Measurements from ENCODE around the gene HOXD11. TPM values are rescaled to one million over a fixed set of nuclear protein-coding genes. Genes with fewer than 3 reads are reported as not detected.

Gene HOXD11
- total RNA-seq: not detected

DNA sequence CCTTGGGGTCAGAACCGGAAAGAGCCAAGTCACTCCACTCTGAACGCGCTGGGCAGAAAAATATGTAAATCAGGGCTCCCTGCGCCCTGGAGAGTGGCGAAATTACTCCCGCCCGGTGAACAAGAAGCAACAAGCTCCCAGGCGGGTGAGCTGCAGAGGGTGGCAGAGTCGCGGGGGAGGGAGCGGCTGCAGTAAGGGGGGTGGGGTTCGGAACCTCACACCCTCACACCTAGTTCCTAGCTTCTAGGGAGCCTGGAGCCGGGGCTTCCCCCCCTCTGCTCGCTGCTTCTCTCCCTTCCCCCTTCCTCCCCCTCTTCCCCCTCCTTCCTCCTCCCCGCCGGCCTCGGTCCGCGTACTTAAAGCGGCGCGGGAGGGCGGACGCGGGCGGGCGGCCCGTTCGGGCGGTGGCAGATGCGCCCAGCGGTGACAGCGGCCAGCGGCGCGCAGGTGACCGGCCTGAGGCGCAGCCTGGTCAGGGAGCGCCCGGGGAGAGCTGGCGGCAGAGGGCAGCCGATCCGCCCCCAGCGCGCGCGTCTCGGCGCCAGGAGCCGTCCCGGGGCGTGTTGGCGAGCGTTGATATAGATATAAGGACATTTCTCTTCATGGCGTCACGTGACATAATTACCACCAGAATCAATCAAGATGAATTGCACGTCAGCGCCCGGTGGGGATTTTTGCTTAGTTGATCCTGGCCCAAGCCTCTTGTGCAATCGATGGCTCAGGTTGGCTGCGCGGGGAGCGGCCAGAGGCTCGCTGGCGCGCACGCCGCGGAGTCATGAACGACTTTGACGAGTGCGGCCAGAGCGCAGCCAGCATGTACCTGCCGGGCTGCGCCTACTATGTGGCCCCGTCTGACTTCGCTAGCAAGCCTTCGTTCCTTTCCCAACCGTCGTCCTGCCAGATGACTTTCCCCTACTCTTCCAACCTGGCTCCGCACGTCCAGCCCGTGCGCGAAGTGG, at the start of gene HOXD11:
Gene HOXD11 (plus strand): TSS at position 700 of the 959 bp plus-strand sequence. CDS start 76 bp downstream, at position 776.
- TF ChIP-seq POLR2A (IDR thresholded peaks at IDR 0.05) (no peak), POLR2AphosphoS5 (IDR thresholded peaks at IDR 0.05) (no peak), EP300 (IDR thresholded peaks at IDR 0.05) (no peak), CTCF (IDR thresholded peaks at IDR 0.05) (no peak)
- 2% methylated on average over 38 of the region's 85 CpGs for WGBS
- DNase-seq (ENCODE audit: low spot score in 2 of 2): no peak
- Histone ChIP-seq H3K27me3 (peaks cover 99% of the 10 kb centered on the region), H3K4me1 (peaks cover 51% of the 10 kb centered on the region), H3K36me3 (no peaks in the 10 kb centered on the region), H3K27ac (no peak within 1 kb of the TSS), H3K4me3 (peak within 1 kb of the TSS; percentile 55), H3K9me3 (no peaks in the 10 kb centered on the region)

GRCh38 chr2:176063958-176064357, 43.1 kb upstream of the HOXD11 start:
- Histone ChIP-seq H3K36me3 (no peaks in the 10 kb centered on the region), H3K4me3 (no peak overlapping the region), H3K27me3 (peaks cover 88% of the 10 kb centered on the region), H3K27ac (no peak overlapping the region), H3K4me1 (peaks cover 22% of the 10 kb centered on the region), H3K9me3 (no peaks in the 10 kb centered on the region)
- TF ChIP-seq POLR2AphosphoS5 (IDR thresholded peaks at IDR 0.05) (no peak), CTCF (IDR thresholded peaks at IDR 0.05) (no peak), POLR2A (IDR thresholded peaks at IDR 0.05) (no peak), EP300 (IDR thresholded peaks at IDR 0.05) (no peak)
- WGBS: 56% methylated on average over 2 of the region's 2 CpGs
- no peak for DNase-seq (ENCODE audit: low spot score in 2 of 2)

DNA sequence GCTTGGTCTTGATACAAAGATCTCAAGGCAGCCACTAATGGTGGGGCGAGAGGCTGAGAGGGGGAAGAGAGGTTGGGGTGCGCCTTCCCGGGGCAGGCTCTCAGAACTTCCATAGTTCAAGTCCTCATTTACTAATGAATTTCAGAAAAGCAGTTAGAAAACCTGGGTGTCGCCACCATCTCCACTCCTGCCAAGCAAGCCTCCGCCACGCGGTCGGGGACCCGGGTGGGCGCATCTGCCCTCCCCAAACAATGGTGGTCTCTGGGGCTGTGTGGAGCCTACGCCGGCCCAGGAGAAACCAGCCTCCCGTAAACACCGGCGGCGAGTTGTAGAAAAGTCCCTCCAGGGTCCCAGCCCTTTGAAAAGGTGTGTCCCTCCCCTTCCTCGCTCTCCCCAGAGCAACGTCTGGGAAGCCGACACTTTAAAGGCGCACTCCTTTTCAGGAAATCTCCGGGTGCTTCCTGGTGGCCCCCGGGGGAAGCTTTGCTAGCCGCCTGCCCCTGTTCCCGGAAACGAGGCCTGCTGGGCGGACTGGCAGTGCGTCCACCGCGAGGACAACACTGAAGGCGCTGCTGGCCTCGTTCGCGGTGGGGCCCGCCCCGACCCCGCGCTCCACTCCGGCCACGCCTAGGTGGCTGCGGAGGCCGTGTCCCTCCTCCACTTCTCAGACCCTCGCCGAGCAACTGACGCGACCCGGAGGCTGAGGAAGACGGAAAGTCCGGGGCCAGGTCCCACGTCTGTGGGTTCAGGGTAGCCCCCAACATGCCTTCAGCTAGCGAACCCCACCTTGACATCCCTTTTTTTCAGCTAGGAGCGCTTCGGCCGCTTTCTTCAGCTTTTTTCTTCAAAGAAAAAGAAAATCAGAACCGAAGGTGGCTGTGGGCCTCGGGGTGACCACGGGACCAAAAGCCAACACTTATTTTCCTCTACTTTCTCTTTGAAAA, 40.2 kb upstream of the HOXD11 start:
- Histone ChIP-seq H3K4me1 (peaks cover 27% of the 10 kb centered on the region), H3K4me3 (peak overlapping the region; percentile 49), H3K9me3 (no peaks in the 10 kb centered on the region), H3K27me3 (peaks cover 97% of the 10 kb centered on the region), H3K36me3 (no peaks in the 10 kb centered on the region), H3K27ac (no peak overlapping the region)
- TF ChIP-seq POLR2AphosphoS5 (IDR thresholded peaks at IDR 0.05) (no peak), POLR2A (IDR thresholded peaks at IDR 0.05) (no peak), CTCF (IDR thresholded peaks at IDR 0.05) (no peak), EP300 (IDR thresholded peaks at IDR 0.05) (no peak)
- DNase-seq (ENCODE audit: low spot score in 2 of 2): no peak
- 10% methylated on average over 13 of the region's 56 CpGs for WGBS

DNA sequence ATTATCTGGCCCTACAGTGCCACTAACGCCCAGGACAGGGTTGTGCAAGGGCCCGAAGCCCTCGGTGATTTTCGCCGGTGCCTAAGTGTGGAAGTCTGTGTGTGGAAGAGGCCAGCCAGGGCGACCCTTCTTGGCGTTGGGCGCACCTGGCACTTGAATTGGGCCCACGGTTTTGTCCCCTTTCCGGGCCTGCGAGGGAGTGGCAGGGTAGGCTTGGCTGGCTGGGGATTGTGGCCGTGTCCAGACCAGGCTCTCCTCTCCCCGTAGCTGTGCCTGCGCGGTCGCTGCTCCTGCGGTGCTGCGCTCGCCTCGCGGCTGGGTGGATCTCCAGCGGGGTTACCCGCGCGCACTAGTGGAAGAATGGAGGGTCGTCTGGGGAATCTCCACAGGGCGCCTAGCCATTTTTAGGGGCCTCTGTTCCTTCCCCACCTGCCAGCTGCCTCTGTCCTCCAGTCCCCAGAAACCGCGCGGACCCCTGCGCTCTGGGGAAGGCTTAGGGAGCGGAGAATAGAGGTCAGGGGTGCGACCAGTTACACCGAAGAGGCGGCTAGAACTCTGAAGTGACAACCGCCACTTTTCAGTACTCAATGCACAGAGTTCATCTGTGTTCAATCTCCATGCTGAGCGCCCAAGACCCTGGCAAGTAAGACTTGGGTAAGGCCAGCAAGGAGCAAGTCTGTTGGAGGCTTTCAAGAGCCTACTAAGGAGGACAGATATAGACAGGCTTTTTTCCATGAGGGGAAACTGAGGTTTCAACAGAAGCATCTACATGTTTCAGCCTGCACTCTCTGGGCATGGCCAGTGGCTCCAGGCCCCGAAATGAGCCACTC, 39.3 kb upstream of the HOXD11 start:
- WGBS: 3% methylated on average over 32 of the region's 38 CpGs
- TF ChIP-seq POLR2A (IDR thresholded peaks at IDR 0.05): no peak
- no peak for TF ChIP-seq POLR2AphosphoS5 (IDR thresholded peaks at IDR 0.05)

DNA sequence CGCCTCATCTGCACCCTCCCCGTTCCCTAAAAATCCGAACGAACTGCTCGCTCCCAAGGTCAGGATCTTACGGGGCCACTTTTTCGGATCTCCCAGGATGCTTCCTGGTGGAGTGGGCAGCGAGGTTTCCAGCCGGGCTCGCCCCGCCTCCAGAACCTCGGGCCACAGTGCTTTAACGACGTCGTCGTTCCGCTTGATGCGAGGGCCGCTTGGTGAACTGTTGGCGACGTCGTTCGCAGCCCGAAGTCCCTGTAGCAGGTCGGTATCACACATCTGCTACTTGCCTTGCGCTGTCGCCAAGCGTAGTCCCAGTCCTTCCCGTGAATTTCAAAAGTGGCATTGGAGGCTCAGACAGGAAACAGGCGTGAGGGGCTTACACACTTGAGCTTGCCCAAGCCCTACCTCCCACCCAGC, 38.7 kb upstream of the HOXD11 start:
- peaks cover 29% of the 10 kb centered on the region for H3K4me1 ChIP-seq
- WGBS: 12% methylated on average over 21 of the region's 30 CpGs
- no peak for TF ChIP-seq EP300 (IDR thresholded peaks at IDR 0.05)
- no peak for TF ChIP-seq POLR2A (IDR thresholded peaks at IDR 0.05)
- no peak for TF ChIP-seq CTCF (IDR thresholded peaks at IDR 0.05)
- no peak for TF ChIP-seq POLR2AphosphoS5 (IDR thresholded peaks at IDR 0.05)

More for the DNA sequence above, 39.3 kb upstream of the HOXD11 start:
- no peak for DNase-seq (ENCODE audit: low spot score in 2 of 2)
- no peak overlapping the region for H3K27ac ChIP-seq
- no peaks in the 10 kb centered on the region for H3K36me3 ChIP-seq
- H3K4me1 ChIP-seq: peaks cover 29% of the 10 kb centered on the region
- H3K9me3 ChIP-seq: no peaks in the 10 kb centered on the region
- peak overlapping the region; percentile 49 for H3K4me3 ChIP-seq
- peaks cover 98% of the 10 kb centered on the region for H3K27me3 ChIP-seq

More for the DNA sequence above, 38.7 kb upstream of the HOXD11 start:
- DNase-seq (ENCODE audit: low spot score in 2 of 2): no peak
- H3K36me3 ChIP-seq: no peaks in the 10 kb centered on the region
- H3K27ac ChIP-seq: no peak overlapping the region
- no peaks in the 10 kb centered on the region for H3K9me3 ChIP-seq
- peaks cover 99% of the 10 kb centered on the region for H3K27me3 ChIP-seq
- no peak overlapping the region for H3K4me3 ChIP-seq

Measured in suprapubic skin (tissue), 4 donors.